Measurements from ENCODE around the gene GPM6B.

GPM6B gene

GRCh38 chrX:13824746-13825145 lies 7.9 kb upstream of the GPM6B start:
- DNase-seq (ENCODE audit: low spot score): no peak

GRCh38 chrX:13821738-13822137 lies 4.8 kb upstream of the GPM6B start:
- DNase-seq (ENCODE audit: low spot score): no peak

- DNase-seq (ENCODE audit: low spot score): no peak
Measured at GRCh38 chrX:13816176-13816575, 717 bp downstream of the GPM6B start.

GRCh38 chrX:13815664-13816063 lies 1.2 kb downstream of the GPM6B start:
- no peak for DNase-seq (ENCODE audit: low spot score)

GRCh38 chrX:13808865-13809264 lies 8.0 kb downstream of the GPM6B start:
- no peak for DNase-seq (ENCODE audit: low spot score)

- no peak for DNase-seq (ENCODE audit: low spot score)
Measured at GRCh38 chrX:13808293-13808692, 8.6 kb downstream of the GPM6B start.

GRCh38 chrX:13805241-13805640 lies 11.7 kb downstream of the GPM6B start:
- peak; percentile 5 for DNase-seq (ENCODE audit: low spot score)

GRCh38 chrX:13803116-13803515 lies 13.8 kb downstream of the GPM6B start:
- DNase-seq (ENCODE audit: low spot score): no peak

GRCh38 chrX:13798184-13798583 lies 18.7 kb downstream of the GPM6B start:
- no peak for DNase-seq (ENCODE audit: low spot score)

- DNase-seq (ENCODE audit: low spot score): no peak
Measured at GRCh38 chrX:13797512-13797911, 19.4 kb downstream of the GPM6B start.

GRCh38 chrX:13794417-13794816 lies 22.5 kb downstream of the GPM6B start:
- DNase-seq (ENCODE audit: low spot score): no peak

- DNase-seq (ENCODE audit: low spot score): no peak
Measured at GRCh38 chrX:13793897-13794296, 23.0 kb downstream of the GPM6B start.

GRCh38 chrX:13791559-13791958 lies 25.3 kb downstream of the GPM6B start:
- DNase-seq (ENCODE audit: low spot score): no peak

- DNase-seq (ENCODE audit: low spot score): no peak
Measured at GRCh38 chrX:13791145-13791544, 25.7 kb downstream of the GPM6B start.

- no peak for DNase-seq (ENCODE audit: low spot score)
Measured at GRCh38 chrX:13790206-13791131, 26.4 kb downstream of the GPM6B start.

- DNase-seq (ENCODE audit: low spot score): no peak
Measured at GRCh38 chrX:13786048-13786447, 30.8 kb downstream of the GPM6B start.

GRCh38 chrX:13780868-13781427 lies 35.9 kb downstream of the GPM6B start:
- DNase-seq (ENCODE audit: low spot score): no peak

- DNase-seq (ENCODE audit: low spot score): no peak
Measured at GRCh38 chrX:13778916-13779315, 38.0 kb downstream of the GPM6B start.

GRCh38 chrX:13776387-13776786 lies 40.5 kb downstream of the GPM6B start:
- DNase-seq (ENCODE audit: low spot score): no peak

GRCh38 chrX:13775837-13776236 lies 41.1 kb downstream of the GPM6B start:
- DNase-seq (ENCODE audit: low spot score): no peak

GRCh38 chrX:13774696-13775095 lies 42.2 kb downstream of the GPM6B start:
- no peak for DNase-seq (ENCODE audit: low spot score)

- no peak for DNase-seq (ENCODE audit: low spot score)
Measured at GRCh38 chrX:13770013-13770535, 46.8 kb downstream of the GPM6B start.

- DNase-seq (ENCODE audit: low spot score): no peak
Measured at GRCh38 chrX:13768939-13769338, 48.0 kb downstream of the GPM6B start.
